Gastrocnemius medialis (tissue), 4 donors: ENCODE measurements around the gene STARD3NL. TPM values are rescaled to one million over a fixed set of nuclear protein-coding genes. Genes with fewer than 3 reads are reported as not detected.
"Not testable (repeated sequence)": the region's sequence is repeated elsewhere in the genome, so short reads cannot be mapped to it uniquely, and the experiment has no call there.

Experiments
- ATAC-seq, 2 donors: fragments of 150-250 bp; one replicate each; pipeline ENCODE4 v1.9.1; 2016
- DNase-seq, 2 donors: peaks; one replicate each; pipeline ENCODE4 v3.0.0-alpha.2; 2019
- H3K27ac ChIP-seq, 4 donors: fragments of 200-600 bp; sonication (generic); 1 replicate in 1 of 4; 2 replicates in 3 of 4; pipeline ENCODE4 v1.5.1; 2016 to 2018; ENCODE audit warnings: mild to moderate bottlenecking in 2 of 4, moderate library complexity in 1 of 4
- H3K27me3 ChIP-seq, 3 donors: fragments of 200-600 bp; sonication (generic) in 2 of 3; 1 replicate in 1 of 3; 2 replicates in 2 of 3; pipeline versions ENCODE4 v1.5.1 to v1.6.0; 2016 to 2019; ENCODE audit warnings: mild to moderate bottlenecking in 1 of 3, moderate library complexity in 1 of 3
- H3K36me3 ChIP-seq, 2 donors: fragments of 200-600 bp; sonication (generic) in 1 of 2; one replicate each; pipeline ENCODE4 v1.5.1; 2017 to 2018
- H3K4me1 ChIP-seq, 2 donors: fragments of 200-600 bp; sonication (generic) in 1 of 2; one replicate each; pipeline ENCODE4 v1.5.1; 2016 to 2017; ENCODE audit warnings: mild to moderate bottlenecking in 2 of 2
- H3K4me3 ChIP-seq, 4 donors: fragments of 200-600 bp; sonication (generic) in 3 of 4; 1 replicate in 1 of 4; 2 replicates in 3 of 4; pipeline ENCODE4 v1.5.1; 2016 to 2019; ENCODE audit warnings: mild to moderate bottlenecking in 2 of 4
- H3K9me3 ChIP-seq, 3 donors: fragments of 200-600 bp; sonication (generic) in 2 of 3; 1 replicate in 1 of 3; 2 replicates in 2 of 3; pipeline ENCODE4 v1.5.1; 2016 to 2019
- POLR2A ChIP-seq, 2 donors: fragments of 450-650 bp; IDR thresholded peaks; one replicate each; pipeline ENCODE4 v1.6.1; 2017; ENCODE audit warnings: antibody characterized with exemption in 2 of 2, mild to moderate bottlenecking in 2 of 2, moderate library complexity in 2 of 2
- in situ Hi-C, 4 donors: fragments of 200-750 bp; cut with MboI; loops; one replicate each; pipeline versions ENCODE4 v1.15.0 to v1.8.0; 2017; ENCODE audit warnings: low sequenced_read_pairs in 4 of 4
- intact Hi-C: fragments of 100-400 bp; cut with DNase I; formaldehyde crosslinking; loops from one replicate; pipeline ENCODE4 v1.15.1; 2023; ENCODE audit warnings: low total_unique reads
- total RNA-seq, 4 donors: library from RNA; depleted of rRNA; stranded (reverse); fragments of >200 nt; gene quantifications; one replicate each; pipeline versions ENCODE4 v1.1.0 to v1.2.3, GENCODE V29; 2016
- TF ChIP-seq, protein P1 (sequence below), 5 experiments: fragments of 450-650 bp in 3 of 5; fragments of 200-600 bp in 2 of 5; sonication (generic) in 2 of 5; IDR thresholded peaks in 4 of 5; conservative IDR thresholded peaks in 1 of 5; 1 replicate in 4 of 5; 2 replicates in 1 of 5; pipeline ENCODE4 v1.5.1; 2016 to 2019; ENCODE audit warnings: antibody characterized with exemption in 5 of 5, mild to moderate bottlenecking in 3 of 5, moderate library complexity in 3 of 5

The STARD3NL gene
- total RNA-seq, 4 donors from 2014 or later: 18.1 to 22.0 (median 19.7) TPM

DNA sequence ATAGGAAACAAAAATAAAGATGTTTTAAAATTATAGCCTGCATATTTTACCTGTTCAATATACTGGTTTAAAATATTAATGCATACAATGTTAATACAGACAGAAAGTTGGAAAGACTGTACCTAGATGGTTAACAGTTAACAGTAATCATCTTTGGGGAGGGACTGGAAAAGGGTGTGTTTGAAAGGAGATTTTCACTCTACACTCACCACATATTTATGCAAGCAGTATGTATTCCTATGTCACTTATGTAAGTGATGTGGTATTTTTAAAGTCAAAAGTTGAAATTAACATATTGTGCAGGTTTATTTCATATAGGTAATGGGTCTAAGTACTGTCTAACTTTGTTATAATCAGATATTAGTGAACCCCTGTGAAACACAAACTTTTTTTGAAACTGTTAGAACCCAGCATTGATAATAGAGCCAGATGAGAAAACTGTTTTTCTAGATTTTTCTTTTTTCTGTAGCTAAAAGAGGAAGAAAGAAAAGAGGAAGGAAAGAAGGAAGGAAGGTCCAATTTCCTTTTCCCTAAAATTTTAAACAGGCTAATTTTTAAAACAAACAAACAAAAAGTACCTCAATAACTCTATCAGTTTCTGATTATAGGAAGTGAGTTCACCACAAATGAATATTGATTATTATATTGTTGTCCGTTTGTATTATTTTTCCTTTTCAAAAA, 9.0 kb upstream of the STARD3NL start:
- in situ Hi-C loops (no loop called here), intact Hi-C loops (no loop called here)
- H3K9me3 ChIP-seq: no peaks in the 10 kb centered on the region
- H3K27ac ChIP-seq: no peak overlapping the region
- H3K4me1 ChIP-seq: no peaks in the 10 kb centered on the region
- no peak for ATAC-seq
- H3K36me3 ChIP-seq: no peaks in the 10 kb centered on the region
- DNase-seq: no peak
- H3K27me3 ChIP-seq: no peaks in the 10 kb centered on the region
- TF ChIP-seq, protein P1, sequence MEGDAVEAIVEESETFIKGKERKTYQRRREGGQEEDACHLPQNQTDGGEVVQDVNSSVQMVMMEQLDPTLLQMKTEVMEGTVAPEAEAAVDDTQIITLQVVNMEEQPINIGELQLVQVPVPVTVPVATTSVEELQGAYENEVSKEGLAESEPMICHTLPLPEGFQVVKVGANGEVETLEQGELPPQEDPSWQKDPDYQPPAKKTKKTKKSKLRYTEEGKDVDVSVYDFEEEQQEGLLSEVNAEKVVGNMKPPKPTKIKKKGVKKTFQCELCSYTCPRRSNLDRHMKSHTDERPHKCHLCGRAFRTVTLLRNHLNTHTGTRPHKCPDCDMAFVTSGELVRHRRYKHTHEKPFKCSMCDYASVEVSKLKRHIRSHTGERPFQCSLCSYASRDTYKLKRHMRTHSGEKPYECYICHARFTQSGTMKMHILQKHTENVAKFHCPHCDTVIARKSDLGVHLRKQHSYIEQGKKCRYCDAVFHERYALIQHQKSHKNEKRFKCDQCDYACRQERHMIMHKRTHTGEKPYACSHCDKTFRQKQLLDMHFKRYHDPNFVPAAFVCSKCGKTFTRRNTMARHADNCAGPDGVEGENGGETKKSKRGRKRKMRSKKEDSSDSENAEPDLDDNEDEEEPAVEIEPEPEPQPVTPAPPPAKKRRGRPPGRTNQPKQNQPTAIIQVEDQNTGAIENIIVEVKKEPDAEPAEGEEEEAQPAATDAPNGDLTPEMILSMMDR (IDR thresholded peaks at IDR 0.05 in 4 of 5, conservative IDR thresholded peaks at IDR 0.05 in 1 of 5): no peak
- no peak for TF ChIP-seq POLR2A (IDR thresholded peaks at IDR 0.05)
- no peak overlapping the region for H3K4me3 ChIP-seq

DNA sequence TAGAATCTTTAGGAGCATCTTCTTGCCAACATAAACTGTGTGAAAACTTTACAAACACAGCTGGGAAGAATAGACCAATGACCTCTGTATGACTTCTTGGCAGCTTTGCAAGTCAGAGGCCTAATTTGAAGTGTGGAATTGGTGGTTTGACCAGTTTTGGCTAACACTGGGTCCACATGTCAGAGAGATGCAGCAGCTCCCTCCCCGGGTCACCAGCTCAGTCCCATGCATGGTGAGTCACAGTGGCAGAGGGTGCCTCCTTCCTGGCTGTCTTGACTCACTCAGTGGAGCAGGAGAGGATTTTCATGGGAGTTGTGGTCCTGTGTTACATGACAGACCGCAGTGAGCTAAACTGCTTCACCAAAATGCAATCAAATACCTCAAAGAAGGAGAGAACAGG, 8.2 kb upstream of the STARD3NL start:
- H3K27ac ChIP-seq: no peak overlapping the region

DNA sequence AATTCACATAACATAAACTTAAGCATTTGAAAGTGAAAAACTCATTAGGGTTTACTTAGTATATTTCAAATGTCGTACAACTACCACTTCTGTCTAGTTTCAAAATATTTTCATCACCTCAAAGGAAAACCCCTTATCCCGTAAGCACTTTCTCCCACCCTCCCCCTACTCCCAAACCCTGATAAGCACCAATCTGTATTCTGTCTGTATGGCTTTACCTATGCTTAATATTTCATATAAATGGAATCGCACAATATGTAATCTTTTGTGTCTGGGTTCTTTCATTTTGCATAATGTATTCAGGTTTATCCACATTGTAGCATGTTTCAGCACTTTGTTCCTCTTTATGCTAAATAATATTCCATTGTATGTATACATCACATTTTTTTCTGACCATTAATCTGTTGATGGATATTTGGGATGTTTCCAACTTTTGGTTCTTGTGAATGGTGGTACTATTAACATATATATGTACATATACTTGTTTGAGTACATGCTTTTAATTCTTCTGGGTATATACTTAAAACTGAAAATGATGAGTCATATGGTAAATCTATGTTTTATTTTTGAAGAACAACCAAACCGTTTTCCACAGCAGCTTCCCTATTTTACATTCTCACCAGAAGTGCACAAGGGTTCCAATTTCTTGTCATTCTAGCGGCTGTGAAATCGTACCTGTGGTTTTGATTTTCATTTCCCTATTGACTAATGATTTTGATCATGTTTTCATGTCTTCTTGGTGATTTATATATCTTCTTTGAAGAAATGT, 6.2 kb upstream of the STARD3NL start:
- Histone ChIP-seq H3K4me1 (no peaks in the 10 kb centered on the region), H3K27me3 (no peaks in the 10 kb centered on the region), H3K4me3 (no peak overlapping the region), H3K36me3 (no peaks in the 10 kb centered on the region), H3K27ac (no peak overlapping the region), H3K9me3 (no peaks in the 10 kb centered on the region)
- DNase-seq (no peak), ATAC-seq (no peak)
- in situ Hi-C loops (loop anchor here in 1 of 4 donors (10.0 kb wide), 1 partner anchor 53 kb away; no protein-coding TSS in a partner anchor), intact Hi-C loops (no loop called here)
- TF ChIP-seq POLR2A (IDR thresholded peaks at IDR 0.05): no peak
- TF ChIP-seq, protein P1 (IDR thresholded peaks at IDR 0.05 in 4 of 5, conservative IDR thresholded peaks at IDR 0.05 in 1 of 5): no peak

More for the DNA sequence above, 8.2 kb upstream of the STARD3NL start:
- TF ChIP-seq, protein P1 (IDR thresholded peaks at IDR 0.05 in 4 of 5, conservative IDR thresholded peaks at IDR 0.05 in 1 of 5): no peak
- no peak for TF ChIP-seq POLR2A (IDR thresholded peaks at IDR 0.05)
- in situ Hi-C loops (loop anchor here in 1 of 4 donors (10.0 kb wide), 1 partner anchor 55 kb away; no protein-coding TSS in a partner anchor), intact Hi-C loops (no loop called here)
- DNase-seq (no peak), ATAC-seq (peak in 1 of 2 donors; percentile 36)
- Histone ChIP-seq H3K9me3 (no peaks in the 10 kb centered on the region), H3K27me3 (no peaks in the 10 kb centered on the region), H3K36me3 (no peaks in the 10 kb centered on the region), H3K4me3 (no peak overlapping the region), H3K4me1 (no peaks in the 10 kb centered on the region)

DNA sequence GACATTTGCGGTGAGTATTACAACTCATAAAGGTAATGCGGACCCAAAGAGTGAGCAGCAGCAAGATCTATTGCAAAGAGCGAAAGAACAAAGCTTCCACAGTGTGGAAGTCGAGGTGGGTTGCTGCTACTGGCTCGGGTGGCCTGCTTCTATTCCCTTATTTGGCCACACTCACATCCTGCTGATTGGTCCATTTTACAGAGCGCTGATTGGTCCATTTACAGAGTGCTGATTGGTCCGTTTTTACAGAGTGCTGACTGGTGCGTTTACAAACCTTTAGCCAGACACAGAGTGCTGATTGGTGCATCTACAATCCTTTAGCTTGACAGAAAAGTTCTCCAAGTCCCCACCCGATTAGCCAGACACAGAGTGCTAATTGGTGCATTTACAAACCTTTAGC, 2.5 kb upstream of the STARD3NL start:
- intact Hi-C loops, ATAC-seq, H3K36me3 ChIP-seq, H3K27me3 ChIP-seq, H3K27ac ChIP-seq, H3K9me3 ChIP-seq, H3K4me3 ChIP-seq, DNase-seq: not testable (repeated sequence)
- H3K4me1 ChIP-seq: peaks cover 18 to 20% of the 10 kb centered on the region in 2 donors
- in situ Hi-C loops: loop anchor here in 1 of 4 donors (10.0 kb wide), 1 partner anchor 49 kb away; no protein-coding TSS in a partner anchor

DNA sequence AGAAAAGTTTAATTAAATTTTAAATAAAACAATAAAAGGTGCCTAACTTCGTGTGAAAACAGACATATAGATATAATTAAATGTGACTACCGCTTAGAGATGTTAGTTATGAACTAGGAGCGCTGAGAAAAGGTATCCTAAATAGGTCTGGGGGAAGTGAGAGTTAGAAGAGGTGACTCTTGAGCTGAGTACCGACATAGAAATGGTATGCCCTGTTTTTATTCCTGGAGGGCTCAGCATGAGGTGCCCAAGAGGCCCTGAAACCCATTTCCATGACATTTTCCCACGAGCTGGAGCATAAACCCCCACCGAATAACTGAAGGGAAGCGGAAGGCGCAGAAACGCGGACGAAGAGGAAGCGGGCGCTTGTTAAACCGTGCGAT, 433 bp upstream of the STARD3NL start:
- peak in 1 of 2 donors; percentile 4 for ATAC-seq
- Histone ChIP-seq H3K4me1 (peaks cover 24 to 27% of the 10 kb centered on the region in 2 donors), H3K36me3 (no peaks in the 10 kb centered on the region), H3K27ac (peak overlapping the region; percentile 85 to 96 (median 89)), H3K4me3 (peak overlapping the region; percentile 66 to 96 (median 85)), H3K27me3 (no peaks in the 10 kb centered on the region), H3K9me3 (no peaks in the 10 kb centered on the region)
- intact Hi-C loops: loop anchor here (2.0 kb wide), 2 partner anchors 37 to 257 kb away; partner anchors contain the start of gene EPDR1
- DNase-seq: no peak
- in situ Hi-C loops: loop anchor here in 1 of 4 donors (10.0 kb wide), 1 partner anchor 47 kb away; no protein-coding TSS in a partner anchor
- TF ChIP-seq POLR2A (IDR thresholded peaks at IDR 0.05): no peak
- TF ChIP-seq, protein P1 (IDR thresholded peaks at IDR 0.05 in 4 of 5, conservative IDR thresholded peaks at IDR 0.05 in 1 of 5): no peak
